ENCODE measurements around the gene METTL18. TPM values are rescaled to one million over a fixed set of nuclear protein-coding genes. Genes with fewer than 3 reads are reported as not detected.

The METTL18 gene
- total RNA-seq, 1 donor from 2014 or later: 12.7 TPM

DNA sequence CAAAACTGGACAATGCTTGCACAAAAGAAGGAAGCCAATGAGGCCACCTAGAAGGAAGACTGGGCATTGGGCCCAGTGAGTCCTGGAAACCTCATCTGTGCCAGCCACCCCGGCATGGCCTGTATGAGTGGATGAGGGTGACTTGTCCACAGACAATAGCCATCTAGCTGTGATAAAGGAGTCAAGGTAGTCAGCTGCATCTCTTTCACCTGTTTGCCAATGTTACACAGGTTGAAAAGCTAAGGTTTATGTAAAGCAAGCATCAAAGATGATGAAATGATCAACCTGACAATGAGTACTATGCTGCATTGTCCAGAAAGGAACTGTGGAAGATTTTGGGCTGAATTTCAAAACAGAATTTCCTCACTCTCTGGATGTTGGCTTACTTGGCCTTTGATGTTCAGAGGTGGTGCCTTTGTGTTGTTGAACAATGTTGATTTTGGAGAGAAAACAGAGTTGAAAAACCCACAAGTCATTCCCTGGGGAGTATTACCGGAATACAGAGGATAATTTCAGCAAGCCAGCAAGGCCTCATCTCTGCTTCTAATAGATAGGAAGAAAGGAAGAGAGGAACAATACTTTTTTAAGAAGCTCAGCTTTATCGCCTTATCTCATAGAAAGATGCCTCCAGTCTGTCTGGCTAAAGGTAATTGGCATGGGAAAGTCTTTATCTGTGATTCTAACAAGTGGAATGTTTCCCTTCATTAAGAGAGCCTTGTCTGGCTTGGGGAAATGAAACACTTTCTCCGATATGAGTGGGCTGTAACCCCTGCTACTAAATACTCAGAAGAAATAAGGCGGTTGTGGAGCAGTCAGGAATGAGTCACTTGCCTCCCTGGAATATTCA, 49.5 kb downstream of the METTL18 start:
- Mint-ChIP-seq H3K9me3 (ENCODE audit: low read depth) (peaks cover 6% of the 10 kb centered on the region), H3K4me3 (ENCODE audit: low read depth) (no peak overlapping the region), H3K4me1 (ENCODE audit: low read depth) (peaks cover 3% of the 10 kb centered on the region), H3K27me3 (no peaks in the 10 kb centered on the region), H3K36me3 (ENCODE audit: insufficient read depth) (no peaks in the 10 kb centered on the region), H3K27ac (no peak overlapping the region)
- no peak for TF ChIP-seq CTCF (IDR thresholded peaks at IDR 0.05; ENCODE audit: unreplicated experiment)
- DNase-seq (ENCODE audit: low spot score, unreplicated experiment): no peak

Other genes with a start within 250 kb of the METTL18 start
- 1.7 and 2.9 TPM in 2 replicates for gene F5, start 208.4 kb downstream of the METTL18 start, total RNA-seq
- gene SELP, start 164.8 kb downstream of the METTL18 start, total RNA-seq: not detected in 2 replicates
- 0.16 and 0.69 TPM in 2 replicates for gene SELL, start 83.3 kb downstream of the METTL18 start, total RNA-seq
- gene SELE, start 60.8 kb downstream of the METTL18 start, total RNA-seq: not detected in 2 replicates
- 14.5 and 14.8 TPM in 2 replicates for gene SCYL3, start 99.0 kb upstream of the METTL18 start, total RNA-seq

Data from progenitor cell of endocrine pancreas (in vitro differentiated cells).